Epithelial cell of proximal tubule (primary cell): Measurements from ENCODE around the gene NRXN2. TPM values are rescaled to one million over a fixed set of nuclear protein-coding genes. Genes with fewer than 3 reads are reported as not detected.

Experiments used
- DNase-seq: peaks from one replicate; pipeline ENCODE4 v3.0.0-alpha.2; 2011; ENCODE audit warnings: low read depth
- H3K4me3 ChIP-seq: 2 replicates; pipeline ENCODE4 v1.5.1; 2011; ENCODE audit warnings: low read depth, mild to moderate bottlenecking, low read length
- total RNA-seq: library from RNA; depleted of rRNA; stranded (reverse); fragments of >200 nt; gene quantifications from 2 replicates; pipeline ENCODE4 v1.2.3, GENCODE V29; 2015
- TF ChIP-seq, protein P1 (sequence below): conservative IDR thresholded peaks from 2 replicates; pipeline ENCODE4 v1.5.1; 2012; ENCODE audit warnings: low read depth, mild to moderate bottlenecking, low read length

NRXN2 gene
- total RNA-seq, 1 donor from 2014 or later: not detected

DNA sequence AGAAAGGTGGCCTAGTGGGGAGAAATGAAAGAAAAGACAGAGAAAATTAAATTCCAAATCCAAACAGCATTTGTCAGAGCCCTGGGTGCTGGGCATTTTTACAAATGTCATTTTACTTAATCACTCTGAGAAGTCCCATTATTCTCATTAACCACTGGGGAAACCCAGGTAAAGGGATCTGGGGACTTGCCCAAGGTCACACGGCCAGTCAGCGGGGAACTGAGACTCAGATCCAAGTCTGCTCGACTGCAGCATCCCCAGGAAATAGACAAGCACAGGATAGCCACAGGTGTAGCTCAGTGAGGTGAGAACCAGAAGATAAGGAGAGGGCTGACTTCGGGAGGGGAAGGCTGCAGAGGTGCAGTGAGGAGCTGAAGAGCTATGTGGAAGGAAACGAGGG, 7.9 kb downstream of the NRXN2 start:
- no peak overlapping the region for H3K4me3 ChIP-seq
- DNase-seq: no peak
- TF ChIP-seq, protein P1, sequence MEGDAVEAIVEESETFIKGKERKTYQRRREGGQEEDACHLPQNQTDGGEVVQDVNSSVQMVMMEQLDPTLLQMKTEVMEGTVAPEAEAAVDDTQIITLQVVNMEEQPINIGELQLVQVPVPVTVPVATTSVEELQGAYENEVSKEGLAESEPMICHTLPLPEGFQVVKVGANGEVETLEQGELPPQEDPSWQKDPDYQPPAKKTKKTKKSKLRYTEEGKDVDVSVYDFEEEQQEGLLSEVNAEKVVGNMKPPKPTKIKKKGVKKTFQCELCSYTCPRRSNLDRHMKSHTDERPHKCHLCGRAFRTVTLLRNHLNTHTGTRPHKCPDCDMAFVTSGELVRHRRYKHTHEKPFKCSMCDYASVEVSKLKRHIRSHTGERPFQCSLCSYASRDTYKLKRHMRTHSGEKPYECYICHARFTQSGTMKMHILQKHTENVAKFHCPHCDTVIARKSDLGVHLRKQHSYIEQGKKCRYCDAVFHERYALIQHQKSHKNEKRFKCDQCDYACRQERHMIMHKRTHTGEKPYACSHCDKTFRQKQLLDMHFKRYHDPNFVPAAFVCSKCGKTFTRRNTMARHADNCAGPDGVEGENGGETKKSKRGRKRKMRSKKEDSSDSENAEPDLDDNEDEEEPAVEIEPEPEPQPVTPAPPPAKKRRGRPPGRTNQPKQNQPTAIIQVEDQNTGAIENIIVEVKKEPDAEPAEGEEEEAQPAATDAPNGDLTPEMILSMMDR: no peak

DNA sequence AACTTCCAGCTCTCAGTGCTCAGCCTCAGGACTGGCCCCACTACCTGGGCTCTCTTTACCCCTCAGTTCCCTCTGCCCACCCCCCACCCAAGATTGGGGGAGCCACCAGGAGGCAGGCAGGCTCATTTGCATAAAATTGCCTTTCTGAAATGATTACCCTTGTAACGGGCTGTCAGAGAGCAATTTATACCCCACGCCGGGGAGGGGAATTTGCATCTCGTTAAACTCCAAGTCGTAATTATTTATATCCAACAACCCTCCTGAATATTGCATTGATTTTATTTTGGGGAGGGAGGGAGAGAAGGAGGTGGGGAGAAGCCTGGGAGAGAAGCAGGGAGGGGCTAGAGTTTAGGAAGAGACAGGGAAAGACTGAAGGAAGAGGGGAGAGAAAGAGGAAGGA, 8.3 kb downstream of the NRXN2 start:
- no peak overlapping the region for H3K4me3 ChIP-seq
- no peak for DNase-seq
- TF ChIP-seq, protein P1: no peak

DNA sequence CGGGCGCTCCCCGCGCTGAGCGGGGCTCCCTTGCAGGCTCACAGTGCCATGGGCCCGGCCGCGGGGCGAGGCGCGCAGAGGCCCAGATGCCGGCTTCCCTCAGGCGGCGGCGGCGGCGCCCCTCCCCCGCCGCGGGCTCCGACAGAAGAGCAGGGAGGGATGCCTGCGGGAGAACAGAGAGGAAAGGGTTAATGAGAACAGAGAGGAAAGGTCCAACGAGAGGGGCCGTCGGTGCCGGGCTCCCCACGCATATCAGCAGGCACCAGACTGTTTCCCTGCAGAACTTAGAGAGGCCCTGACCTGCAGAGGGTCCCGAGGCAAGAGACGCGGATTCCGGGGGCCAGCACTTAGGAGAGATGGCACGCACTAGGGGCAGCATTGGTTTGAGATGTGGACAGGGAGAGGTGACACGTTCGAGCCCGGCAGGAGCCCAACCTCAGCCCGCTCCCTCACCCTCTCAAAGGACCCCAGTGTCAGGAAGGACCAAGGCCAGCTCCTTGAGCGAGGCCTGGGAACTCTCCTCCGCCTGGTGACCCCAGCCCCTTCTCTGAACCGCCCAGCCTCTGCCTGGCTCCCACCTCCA, 9.1 kb downstream of the NRXN2 start:
- H3K4me3 ChIP-seq: no peak overlapping the region
- TF ChIP-seq, protein P1: no peak
- DNase-seq: no peak

DNA sequence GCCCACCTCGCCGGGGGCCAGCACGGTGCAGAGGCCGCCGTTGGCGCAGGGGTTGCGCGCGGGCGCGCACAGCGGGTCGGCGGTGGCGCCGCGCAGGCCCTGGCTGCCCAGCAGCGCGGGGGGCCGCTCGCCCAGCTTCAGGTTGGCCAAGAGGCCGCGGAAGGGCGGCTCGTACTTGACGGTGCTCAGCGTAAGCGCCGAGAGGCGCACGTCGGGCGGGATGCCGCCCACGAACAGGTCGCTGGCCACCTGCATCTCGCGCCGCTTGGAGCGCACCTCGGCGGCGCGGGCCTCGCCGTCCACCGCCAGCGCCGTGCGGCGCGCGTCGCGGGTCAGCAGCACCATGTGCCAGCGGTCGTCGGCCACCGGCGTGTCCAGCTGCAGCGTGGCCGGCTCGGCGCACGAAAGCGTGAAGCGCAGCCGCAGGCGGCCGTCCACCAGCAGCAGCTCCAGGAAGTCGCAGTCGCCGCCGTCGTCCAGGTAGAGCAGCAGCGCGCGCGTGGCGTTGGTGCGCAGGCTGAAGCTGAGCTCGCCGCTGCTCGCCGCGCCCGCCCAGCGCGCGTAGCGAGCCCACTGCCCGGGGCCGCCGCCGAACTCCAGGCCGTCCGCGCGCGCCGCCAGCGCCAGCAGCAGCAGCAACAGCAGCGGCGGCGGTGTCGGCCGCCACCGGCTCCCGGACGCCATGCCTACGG, 9.8 kb downstream of the NRXN2 start:
- DNase-seq: no peak
- H3K4me3 ChIP-seq: no peak overlapping the region
- TF ChIP-seq, protein P1: no peak

DNA sequence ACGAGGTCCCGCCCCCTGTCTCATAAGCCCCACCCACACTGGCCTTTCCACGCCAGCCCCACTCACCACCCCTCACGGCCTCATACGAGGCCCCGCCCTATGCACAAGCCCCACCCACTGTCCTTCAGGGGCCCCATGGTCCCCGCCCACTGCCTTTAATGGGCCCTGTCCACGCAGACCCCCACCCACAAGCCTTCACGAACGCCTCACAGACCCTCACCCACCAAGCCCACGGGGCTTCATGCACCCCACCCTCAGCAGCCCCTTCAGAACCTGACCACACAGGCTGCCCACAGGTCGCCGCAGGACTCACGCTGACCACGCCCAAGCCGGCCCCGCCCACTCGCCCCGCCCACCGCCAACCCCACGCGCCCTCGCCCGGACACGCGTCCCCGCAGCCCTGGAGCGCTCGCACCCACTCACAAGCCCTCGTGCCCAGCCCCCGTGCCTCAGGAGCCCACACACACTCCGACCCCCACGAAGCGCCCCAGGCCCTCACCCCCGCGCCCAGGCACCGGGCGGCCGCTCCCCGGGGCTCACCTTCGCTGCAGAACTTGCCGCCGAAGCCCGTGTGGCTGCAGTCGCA, 10.5 kb downstream of the NRXN2 start:
- TF ChIP-seq, protein P1: no peak
- H3K4me3 ChIP-seq: no peak overlapping the region
- no peak for DNase-seq

DNA sequence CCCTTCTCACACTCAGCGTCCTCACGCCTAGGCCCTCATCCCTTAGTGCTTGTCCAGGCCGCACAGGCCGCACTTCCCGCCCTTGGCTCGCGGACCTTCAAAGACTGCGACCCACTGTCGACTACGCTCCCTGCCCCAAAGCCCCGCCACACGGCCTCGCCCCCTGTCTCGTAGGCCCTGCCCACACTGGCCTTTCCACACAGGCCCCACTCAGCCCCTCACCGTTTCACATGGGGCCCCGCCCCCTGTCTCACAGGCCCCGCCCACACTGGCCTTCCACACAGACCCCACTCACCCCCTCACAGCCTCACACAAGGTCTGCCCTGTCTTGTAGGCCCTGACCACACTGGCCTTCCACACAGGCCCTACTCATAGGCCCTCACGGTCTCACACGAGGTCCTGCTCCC, 11.0 kb downstream of the NRXN2 start:
- TF ChIP-seq, protein P1: no peak
- no peak overlapping the region for H3K4me3 ChIP-seq
- no peak for DNase-seq
